NCI-H128 (cell line): ENCODE measurements around the gene GH1.
"Not testable (repeated sequence)": the region's sequence is repeated elsewhere in the genome, so short reads cannot be mapped to it uniquely, and the experiment has no call there.

ENCODE experiments used
- DNase-seq: peaks from one replicate; lab custom pipeline; 2025; ENCODE audit not compliant: unreplicated experiment; lab: John Stamatoyannopoulos, UW

Gene GH1

DNA sequence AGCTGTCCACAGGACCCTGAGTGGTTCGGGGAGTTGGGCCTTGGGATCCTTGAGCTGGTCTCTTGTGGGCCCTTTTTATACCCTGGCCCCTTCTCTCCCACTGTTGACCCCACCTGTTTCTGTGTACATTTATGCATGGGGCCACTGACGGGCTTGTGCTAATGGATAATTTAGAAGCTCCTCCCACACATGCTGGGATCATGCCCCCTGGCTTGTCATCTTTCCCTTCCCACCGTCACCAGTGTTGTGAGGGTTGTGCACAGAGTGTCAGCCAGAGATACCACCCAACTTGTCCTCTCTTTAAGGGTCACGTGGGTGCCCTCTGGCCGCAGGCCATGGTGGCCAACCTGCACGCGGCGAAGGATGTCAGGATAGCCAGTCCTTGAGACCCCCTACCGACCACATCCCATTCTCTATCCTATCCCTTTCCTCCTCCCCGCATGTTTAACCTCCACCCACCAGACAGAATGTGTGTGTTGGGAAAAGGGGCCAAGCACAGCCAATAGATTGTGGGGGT is at the start of gene GH1:
TSS of gene GH1 (minus strand) at position 51 of the 517 bp plus-strand sequence. CDS start 63 bp downstream, outside the sequence.
- not testable (repeated sequence) for DNase-seq

DNA sequence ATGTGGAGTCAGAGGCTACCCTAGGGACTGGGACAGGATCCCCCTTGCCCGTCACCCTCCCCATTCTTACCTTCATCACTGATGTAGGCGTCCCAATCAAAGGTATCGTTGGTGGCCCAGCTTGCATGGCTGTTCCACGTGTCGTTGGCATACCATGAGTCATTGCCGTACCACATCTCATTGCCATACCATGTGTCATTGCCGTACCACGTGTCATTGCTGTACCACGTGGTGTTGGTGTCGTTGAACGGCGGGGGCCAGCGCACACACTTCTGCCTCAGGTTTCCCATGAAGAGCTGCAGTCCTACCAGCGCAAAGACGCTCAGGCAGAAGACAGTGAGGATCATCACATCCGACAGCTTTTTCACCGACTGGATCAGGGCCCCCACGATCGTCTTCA is 49.3 kb upstream of the GH1 start:
- DNase-seq: no peak

DNA sequence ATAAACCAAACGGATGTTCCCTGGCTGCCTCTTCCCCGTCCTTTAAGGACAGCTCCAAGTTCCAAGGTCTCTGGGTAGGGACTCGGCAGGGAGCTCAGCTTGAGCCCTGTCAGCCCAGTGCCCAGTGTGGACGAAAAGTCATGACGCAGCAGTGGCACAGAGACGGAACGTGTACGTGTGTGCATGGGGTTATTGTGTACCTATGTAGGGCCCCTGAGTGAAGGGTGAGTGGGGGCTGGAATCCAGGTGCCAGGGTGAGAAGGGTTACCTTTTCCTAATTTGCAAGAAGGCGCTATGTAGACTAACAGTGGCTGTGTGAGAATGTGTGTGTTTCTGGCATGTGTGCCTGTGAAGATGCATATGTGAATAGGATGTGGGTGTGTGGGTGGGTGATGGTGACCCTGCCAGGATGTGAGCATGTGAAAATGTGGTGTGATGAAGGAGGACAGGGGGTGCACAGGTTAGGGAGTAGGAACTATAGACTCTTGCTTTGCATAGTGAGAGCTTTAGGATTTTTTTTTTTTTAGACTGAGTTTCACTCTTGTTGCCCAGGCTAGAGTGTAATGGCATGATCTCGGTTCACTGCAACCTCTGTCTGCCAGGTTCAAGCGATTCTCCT is 48.1 kb upstream of the GH1 start:
- no peak for DNase-seq

DNA sequence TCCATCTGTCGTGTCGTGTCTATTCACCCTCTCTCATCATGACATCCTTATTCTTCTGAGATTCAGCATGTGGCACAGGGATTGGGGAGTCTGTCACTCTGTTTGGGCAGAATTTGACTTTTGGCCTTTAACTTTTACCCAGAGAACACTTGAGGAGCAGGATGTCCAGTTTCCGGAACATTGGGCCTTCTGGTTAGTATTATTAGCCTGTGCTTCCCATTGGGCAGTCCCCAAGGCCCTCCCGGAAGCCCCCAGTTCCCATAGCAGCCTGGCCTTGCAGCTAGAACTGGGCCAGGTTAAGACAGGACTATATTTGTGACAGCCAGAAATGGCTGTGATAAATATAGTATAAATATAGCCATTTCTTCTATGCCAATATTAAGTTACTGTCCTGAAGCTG is 44.5 kb upstream of the GH1 start:
- DNase-seq: no peak

DNA sequence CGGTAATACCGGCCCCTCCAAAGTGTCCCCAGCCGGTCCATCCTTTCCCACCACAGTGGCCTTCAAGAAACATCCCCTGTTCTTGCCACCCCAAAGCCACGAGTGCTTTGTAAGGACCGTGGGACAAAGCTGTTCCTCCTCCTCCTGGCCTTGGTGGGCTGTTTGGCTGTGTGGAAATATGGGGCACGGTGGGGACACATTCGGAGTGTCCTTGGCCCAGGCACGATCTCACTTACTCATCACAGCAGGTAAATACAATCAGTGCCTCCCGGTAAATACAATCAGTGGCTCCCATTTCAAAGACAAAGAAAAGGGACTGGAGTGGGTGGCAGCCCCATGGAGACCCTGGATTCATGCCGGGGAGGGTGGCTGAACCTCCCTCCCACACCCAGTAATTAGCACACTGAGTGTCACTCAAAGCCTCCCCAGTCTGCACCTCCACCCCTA is 43.7 kb upstream of the GH1 start:
- DNase-seq: no peak

DNA sequence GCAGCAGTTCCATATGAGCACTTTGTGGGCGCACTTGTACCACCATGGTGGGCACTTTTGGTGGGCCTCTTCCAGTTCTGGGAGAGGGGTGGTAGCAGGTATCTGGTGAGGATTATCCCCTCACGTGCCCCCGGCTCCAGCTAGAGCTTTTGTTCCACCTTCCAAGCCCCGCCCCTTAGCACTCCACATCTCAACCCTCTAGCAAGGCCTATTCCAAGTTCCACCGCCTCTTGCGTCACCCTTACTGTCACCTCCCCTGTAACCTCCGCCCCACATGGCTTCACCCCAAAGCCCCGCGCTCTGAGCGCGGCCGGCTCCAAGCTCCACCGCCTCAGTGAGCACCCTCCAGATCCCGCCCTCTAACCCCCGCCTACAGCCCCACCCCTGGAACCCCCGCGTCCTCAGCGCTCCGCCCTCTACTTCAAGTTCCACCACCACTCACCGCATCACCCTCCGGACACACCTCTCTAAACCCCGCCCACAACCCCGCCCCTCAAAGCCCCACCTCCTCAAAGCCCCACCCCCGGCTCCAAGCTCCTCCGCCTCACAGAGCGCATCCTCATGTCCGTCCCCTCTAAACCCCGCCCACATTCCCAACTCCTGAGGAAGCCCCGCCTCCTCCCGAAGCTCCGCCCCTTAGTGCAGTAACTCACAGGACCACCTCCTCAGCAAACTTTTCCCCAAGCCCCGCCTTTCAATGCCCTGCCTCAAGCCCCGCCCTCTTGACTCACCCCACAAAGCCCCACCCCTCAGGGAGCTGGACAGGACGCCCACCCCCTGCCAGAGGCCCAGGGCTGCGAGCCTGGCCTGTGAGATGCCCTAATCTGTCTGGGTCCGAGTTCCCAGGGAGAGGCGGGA is 42.9 kb upstream of the GH1 start:
- DNase-seq: no peak

DNA sequence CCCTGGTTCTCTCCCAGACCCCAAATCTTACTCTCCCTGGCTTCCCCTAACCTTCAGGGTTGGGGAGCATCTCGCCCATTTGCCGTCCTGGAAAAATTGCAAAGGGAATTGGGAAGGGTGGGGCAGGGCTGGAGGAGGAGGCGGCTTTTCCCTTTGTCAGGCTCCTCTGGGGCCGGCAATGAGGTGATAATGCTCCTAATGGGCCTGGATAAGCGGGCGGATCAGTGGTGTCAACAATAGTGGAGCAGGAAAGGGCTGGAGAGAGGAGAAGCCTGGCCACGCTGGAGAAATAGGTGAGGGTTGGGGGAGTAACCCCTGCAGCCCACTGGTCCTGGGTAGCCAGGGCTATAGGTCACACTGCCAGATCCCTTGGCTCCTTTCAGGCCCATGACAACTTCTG is 41.8 kb upstream of the GH1 start:
- no peak for DNase-seq

DNA sequence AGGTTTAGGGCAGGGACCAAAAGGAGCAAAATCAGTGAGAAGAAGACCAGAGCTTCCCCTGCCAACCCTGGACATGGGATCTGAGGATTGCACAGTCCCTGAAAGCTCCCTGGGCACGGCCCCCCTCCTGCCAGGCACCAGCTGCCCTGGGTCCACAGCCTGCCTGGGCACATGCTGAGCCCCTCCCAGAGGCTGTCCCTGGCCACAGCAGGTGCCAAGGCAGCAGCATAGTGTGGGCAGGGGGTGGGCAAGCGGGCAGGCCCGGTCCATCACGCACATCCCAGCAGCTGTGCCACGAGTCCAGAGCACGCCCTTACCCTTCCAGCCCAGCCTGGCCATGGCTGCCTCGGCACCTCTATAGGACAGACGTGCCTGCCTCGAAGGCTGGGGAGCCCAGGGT is 41.4 kb upstream of the GH1 start:
- DNase-seq: no peak

DNA sequence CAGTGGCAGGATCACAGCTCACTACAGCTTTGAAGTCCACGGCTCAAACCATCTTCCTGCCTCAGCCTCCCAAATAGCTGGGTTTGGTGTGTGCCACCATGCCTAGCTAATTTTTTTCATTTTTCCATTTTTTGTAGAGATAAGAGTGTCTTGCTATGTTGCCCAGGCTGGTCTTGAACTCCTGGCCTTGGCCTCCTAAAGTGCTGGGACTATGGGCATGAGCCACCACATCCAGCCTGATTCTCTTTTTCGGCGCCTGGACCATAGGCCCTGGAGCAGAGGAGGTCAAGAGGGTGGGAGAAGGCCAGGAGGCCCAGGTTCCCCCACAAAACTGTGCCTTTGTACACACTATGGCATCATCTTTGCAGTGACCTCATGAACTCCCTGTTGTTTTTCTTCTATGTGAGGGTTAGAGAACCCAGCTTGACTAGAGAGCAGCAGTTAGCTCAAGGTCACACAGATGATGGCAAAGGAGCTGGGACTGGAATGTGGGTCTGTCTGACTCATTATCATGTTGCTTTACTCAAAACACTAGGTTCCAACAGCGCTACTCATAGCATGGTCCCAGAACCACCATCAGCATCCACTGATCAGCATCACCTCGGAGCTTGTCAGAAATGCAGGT is 37.8 kb upstream of the GH1 start:
- DNase-seq: no peak

DNA sequence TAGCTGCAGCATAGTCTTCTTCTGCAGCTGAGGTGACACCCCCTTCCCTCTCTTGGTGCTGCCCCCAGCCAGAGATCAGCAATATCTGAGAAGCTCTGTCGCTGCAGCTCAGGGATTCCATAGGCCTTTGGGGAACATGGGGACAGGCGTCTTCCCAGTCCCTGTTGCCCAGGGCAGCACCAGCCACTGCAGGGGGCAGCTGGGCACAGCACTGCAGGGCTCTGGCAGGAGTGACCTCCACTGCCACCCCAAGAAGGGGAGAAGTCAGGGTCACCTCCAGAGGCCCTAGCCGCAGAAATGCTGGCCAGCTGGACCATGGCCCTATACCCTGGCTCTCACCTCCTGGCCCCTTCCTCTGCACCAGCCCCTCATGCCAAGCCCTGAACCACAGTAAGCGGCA is 37.2 kb upstream of the GH1 start:
- DNase-seq: no peak

DNA sequence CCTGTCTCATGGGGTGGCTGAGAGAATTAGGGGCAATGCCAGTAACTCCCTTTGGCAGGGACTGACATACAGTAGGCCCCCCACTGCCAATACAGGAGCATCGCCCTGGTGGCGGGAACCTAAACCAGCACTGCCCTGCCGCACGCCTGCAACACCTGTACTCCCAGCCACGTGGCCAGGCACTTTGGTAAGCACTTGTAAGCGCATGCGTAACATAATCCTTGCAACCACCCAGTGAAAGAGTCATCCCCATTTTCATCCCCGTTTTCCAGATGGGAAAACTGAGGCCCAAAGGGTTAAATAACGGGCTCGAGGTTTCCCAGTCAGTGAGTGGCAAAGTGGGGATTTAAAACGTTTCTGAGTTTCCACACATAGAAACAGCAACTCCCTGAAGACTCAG is 36.6 kb upstream of the GH1 start:
- no peak for DNase-seq

DNA sequence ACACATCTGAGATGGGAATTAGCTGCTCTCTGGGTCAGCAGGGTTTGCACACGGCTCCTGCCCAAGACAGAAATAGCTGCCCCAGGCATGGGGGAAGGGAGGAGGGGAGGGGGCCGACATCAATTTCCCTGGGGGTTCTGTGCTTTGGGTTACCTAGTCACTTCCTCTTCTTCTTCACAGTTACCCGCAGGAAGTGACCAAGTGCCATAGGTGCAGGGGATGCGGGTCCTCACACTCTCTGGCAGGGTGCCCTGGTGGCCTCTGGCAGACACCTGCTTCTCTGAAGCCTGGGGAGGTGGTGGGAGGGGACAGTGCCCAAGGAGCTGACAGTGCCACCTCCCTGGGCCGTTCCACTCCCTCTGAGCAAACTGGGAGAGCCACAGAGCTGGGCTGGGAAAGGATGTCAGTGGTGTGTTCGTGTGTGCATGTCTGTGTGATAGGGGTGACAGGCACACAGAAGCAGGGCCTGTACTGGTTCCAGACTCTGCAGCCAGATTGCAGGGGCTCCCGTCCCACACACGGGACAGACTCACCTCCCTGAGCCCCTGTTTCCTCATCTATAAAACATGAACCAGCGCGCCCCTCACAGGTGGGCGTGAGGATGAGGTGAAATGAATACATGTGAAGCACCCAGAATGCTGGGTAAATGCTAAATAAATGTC is 35.9 kb upstream of the GH1 start:
- no peak for DNase-seq

DNA sequence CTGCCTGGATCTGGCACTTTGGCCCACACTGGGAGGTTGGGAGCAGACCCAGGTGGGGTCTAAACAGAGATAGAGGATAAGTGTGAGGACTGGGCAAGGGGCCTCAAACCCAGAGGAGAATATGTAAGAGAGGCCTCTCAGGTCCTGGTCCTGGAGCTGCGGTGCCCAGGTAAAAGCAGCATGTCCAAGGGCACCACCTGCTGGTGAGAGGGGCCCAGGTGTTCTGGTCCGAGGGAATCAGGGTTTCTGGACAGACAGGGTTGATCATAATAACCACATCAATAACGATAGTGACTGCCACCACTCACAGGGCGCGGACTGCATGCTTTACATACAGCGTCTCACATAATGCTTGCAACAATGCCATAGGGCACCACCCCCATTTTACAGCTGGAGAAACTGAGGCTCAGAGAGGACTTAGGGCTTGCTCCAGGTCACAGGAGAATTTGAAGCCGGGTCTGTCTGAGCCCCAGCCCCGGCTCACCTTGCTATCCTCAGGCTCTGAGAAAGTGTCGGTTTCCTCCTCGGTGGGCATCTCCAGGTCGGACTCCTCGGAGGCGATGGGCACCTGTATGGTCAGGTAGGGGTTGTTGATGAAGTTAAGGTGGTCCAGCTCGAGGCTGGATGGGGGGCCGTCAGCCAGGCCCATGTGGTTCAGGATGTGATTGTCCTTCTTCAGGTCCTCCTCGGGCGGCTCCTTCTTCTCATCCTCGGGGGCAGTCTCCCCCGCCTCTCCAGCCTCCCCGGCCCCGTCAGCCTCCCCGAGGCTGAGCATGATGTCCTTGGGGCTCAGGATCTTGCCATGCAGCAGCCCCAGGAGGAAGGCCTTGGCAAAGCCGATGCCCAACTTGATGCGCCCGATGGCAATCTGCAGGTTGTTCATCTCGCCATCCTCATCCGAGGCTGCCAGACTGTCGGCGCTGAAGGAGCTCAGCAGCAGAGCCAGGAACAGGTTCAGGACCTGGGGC is 32.6 kb upstream of the GH1 start:
- DNase-seq: no peak

DNA sequence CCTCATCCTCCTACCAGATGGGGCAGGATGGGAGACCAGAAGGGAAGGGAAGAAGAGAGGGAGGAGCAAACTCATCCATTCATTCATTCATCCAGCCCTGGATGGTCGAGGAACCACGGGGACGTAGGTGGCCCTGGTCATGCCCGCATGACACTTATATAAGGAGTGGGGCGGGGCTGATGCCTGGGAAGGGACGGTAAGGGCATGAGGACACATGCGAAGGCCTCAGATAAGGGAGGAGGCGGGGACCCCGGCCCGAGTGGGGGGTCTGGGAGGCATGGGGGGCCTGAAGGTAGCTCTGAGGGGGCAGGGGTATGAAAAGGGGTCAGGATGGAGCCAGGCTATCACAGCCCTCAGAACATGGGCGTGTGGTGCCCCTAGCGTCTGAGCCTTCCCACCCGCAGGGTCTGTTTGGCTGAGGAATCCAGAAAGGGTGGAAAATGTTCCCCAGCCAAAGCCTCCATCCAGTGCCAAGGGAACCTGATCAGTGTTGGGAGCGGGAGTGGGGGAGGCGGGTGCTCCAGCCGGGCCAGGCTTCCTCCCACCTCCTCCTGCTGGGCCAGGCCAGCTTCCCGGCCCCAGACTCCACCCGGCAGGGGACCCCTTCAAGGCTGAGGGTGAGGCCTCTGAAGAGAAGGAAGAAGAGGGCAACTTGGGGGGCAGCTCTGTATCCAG is 31.1 kb upstream of the GH1 start:
- no peak for DNase-seq

DNA sequence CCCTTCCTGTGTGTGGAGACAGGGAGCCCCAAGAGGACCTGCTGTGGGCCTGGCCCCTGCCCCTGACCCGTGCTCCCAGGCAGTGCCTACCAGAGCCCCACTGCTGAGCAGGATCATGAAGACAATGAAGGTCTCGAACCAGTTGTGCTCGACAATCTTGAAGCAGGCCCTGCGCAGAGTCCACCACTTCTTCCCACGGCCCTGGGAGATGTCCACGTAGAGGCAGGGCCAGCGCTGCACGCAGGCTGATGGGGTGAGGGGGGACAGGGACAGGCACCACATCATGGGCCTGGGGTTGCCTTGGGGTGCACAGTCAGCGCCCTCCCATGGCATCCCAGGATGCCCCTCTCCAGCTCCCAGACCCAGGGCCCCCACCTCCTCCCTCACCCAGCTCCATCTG is 29.9 kb upstream of the GH1 start:
- no peak for DNase-seq

DNA sequence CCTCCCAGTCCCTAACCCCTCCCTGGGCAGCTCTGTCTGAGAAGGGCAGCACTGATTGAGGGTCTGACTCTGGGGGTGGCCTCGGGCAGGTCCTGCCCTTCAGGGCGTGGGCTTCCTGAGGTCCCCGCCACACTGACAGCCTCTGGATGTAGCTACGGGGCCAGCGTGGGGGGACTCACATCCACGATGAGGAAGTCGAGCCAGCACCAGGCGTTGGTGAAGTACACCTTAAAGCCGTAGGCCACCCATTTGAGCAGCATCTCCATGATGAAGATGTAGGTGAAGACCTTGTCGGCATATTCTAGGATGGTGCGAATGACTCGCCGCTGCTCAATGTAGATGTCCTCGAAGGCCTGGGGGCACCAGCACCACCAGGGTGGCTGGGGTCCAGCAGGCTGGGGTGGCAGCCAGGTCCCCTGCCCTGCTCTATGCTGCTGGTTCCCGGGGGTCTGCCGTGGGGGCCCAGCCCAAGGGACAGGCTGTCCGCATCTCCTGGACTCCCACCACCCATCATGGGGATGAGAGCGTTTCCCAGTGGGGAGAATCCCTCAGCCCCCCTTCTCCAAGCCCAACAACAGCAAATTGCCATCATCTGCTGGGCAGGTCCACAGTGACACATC is 29.2 kb upstream of the GH1 start:
- no peak for DNase-seq

DNA sequence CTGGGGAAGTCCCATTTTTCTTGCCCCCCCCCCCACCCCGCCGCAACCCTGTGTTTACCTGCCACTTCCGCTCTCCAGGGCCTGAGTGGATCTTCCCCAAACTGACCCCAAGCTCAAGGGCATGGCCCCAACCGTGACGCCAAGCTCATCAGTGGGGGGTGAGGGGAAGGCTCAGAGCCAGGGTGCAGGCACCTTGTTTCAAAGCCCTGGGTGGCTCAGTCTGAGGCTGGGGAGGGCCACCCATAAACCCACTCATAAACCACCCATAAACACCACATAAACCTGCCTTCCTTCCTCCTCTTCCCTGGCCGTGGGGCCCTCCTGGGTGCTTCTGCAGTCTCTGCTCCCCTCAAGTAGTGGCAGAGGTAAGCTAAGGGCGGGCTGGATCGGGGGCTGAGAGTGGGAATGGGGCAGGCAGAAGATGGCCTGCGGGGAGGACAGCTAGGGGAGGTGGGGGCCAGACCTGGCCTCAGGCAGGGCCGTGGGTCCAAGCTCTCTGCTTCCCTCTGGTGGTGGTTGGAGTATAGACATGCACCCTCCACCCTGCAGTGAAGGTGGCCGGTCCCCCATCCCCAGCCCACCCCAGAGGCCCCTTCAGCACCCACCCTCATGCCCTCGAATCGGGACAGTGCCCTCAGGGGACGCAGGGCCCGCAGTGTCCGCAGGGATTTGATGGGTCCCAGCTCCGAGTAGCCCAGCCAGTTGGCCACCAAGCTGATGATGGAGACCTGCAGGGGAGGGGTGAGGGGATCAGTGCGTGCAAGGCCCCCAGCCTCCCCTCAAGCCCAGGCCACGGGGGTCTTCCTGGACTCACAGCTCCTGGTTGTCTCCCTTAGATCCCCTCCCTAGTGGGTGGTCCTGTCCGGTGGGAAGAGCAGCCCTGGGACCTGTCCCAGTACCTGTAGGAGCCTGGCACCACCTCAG is 28.1 kb upstream of the GH1 start:
- no peak for DNase-seq

DNA sequence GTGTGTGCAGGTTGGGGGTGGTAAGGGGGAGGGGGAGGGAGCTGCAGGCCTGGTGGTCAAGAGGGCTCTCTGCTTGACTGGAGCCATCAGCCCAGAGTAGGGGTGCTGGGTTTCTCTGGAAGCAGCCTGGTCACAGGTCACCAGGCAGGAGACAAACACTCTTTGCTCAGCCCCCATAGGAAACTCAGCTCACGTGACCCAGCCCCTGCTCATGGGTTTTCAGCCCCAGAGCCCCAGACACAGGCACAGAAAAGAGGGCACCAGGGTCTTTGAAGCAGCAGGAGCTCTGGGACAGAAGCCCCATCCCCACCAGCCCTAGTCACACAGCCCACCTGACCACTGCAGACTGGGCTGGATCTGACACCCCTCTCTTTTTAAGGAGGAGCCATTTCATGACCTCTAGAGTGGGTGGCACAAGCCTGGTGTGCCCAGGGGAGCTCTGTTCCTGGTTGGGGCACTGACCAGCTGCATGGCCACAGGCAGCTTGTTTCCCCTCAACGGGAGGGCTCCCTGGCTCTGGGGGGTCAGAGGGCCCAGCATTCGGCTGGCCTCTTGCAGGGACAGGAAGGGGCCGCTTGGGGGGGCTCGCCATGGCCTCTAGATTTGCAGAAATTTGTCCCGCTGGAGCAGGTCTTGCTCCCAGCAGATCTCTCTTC is 27.3 kb upstream of the GH1 start:
- DNase-seq: no peak
